HG03060 (cell line): Measurements from ENCODE around the gene PRR5.
A peak's percentile ranks its signal among the peaks of the same experiment; 100 is the strongest.
"Not testable (repeated sequence)": the region's sequence is repeated elsewhere in the genome, so short reads cannot be mapped to it uniquely, and the experiment has no call there.

Source experiments
- ATAC-seq: cut with Tn5 transposase; IDR thresholded peaks from one replicate; pipeline ENCODE4 v1.9.1; 2021; ENCODE audit warnings: low read depth, moderate number of reproducible peaks; ENCODE audit not compliant: unreplicated experiment

The PRR5 gene

GRCh38 chr22:44701824-44702478 lies at the start of gene PRR5:
Gene PRR5 (plus strand): TSS chr22:44702204. CDS start chr22:44702475, 271 bp downstream.
- ATAC-seq, result peak; percentile 37

GRCh38 chr22:44652866-44653265 lies 49.1 kb upstream of the PRR5 start:
- not testable (repeated sequence) for ATAC-seq

GRCh38 chr22:44658311-44658953 lies 43.6 kb upstream of the PRR5 start:
- no peak for ATAC-seq

GRCh38 chr22:44659140-44659539 lies 42.9 kb upstream of the PRR5 start:
- no peak for ATAC-seq

GRCh38 chr22:44660051-44660830 lies 41.8 kb upstream of the PRR5 start:
- no peak for ATAC-seq

- ATAC-seq, result no peak
These were observed 40.9 kb upstream of the PRR5 start for GRCh38 chr22:44661070-44661469.

- no peak for ATAC-seq
These were observed 40.1 kb upstream of the PRR5 start for GRCh38 chr22:44661659-44662569.

GRCh38 chr22:44663256-44663999 lies 38.6 kb upstream of the PRR5 start:
- ATAC-seq, result no peak

- ATAC-seq, result no peak
These were observed 37.9 kb upstream of the PRR5 start for GRCh38 chr22:44664149-44664548.

GRCh38 chr22:44665115-44665514 lies 36.9 kb upstream of the PRR5 start:
- no peak for ATAC-seq

GRCh38 chr22:44666207-44666585 lies 35.8 kb upstream of the PRR5 start:
- ATAC-seq, result no peak

GRCh38 chr22:44667276-44667675 lies 34.7 kb upstream of the PRR5 start:
- no peak for ATAC-seq

GRCh38 chr22:44667829-44668189 lies 34.2 kb upstream of the PRR5 start:
- no peak for ATAC-seq

GRCh38 chr22:44668190-44668885 lies 33.7 kb upstream of the PRR5 start:
- ATAC-seq, result no peak

GRCh38 chr22:44668886-44669521 lies 33.0 kb upstream of the PRR5 start:
- no peak for ATAC-seq

GRCh38 chr22:44669561-44669976 lies 32.4 kb upstream of the PRR5 start:
- ATAC-seq, result no peak

GRCh38 chr22:44670220-44670988 lies 31.6 kb upstream of the PRR5 start:
- no peak for ATAC-seq

GRCh38 chr22:44671742-44672141 lies 30.3 kb upstream of the PRR5 start:
- no peak for ATAC-seq
